Heart right ventricle (tissue), 16 donors: ENCODE measurements around the gene SIGLECL1. TPM values are rescaled to one million over a fixed set of nuclear protein-coding genes. Genes with fewer than 3 reads are reported as not detected.

Experiments used
- ATAC-seq, 8 donors: fragments of 200-7000 bp; cut with Tn5 transposase; one replicate each; pipeline ENCODE4 v1.9.1; 2020; ENCODE audit warnings: mild to moderate bottlenecking in 8 of 8, moderate library complexity in 8 of 8, moderate number of reproducible peaks in 1 of 8
- DNase-seq, 2 donors: peaks; one replicate each; pipeline ENCODE4 v3.0.0-alpha.2; 2020
- H3K27ac ChIP-seq, 10 donors: fragments of 200-600 bp; sonication (generic) in 2 of 10; one replicate each; pipeline versions ENCODE4 v1.5.0 to v1.8.0; 2020 to 2022; ENCODE audit warnings: mild to moderate bottlenecking in 3 of 10
- H3K27me3 ChIP-seq, 7 donors: fragments of 200-600 bp; one replicate each; pipeline ENCODE4 v1.8.0; 2021 to 2022; ENCODE audit warnings: mild to moderate bottlenecking in 2 of 7
- H3K36me3 ChIP-seq, 9 donors: fragments of 200-600 bp; sonication (generic) in 1 of 9; one replicate each; pipeline versions ENCODE4 v1.5.0 to v1.8.0; 2020 to 2022; ENCODE audit warnings: mild to moderate bottlenecking in 2 of 9
- H3K4me1 ChIP-seq, 9 donors: fragments of 200-600 bp; sonication (generic) in 1 of 9; one replicate each; pipeline versions ENCODE4 v1.5.0 to v1.8.0; 2020 to 2022; ENCODE audit warnings: mild to moderate bottlenecking in 4 of 9
- H3K4me3 ChIP-seq, 10 donors: fragments of 200-600 bp; sonication (generic) in 2 of 10; one replicate each; pipeline versions ENCODE4 v1.5.0 to v1.8.0; 2020 to 2022; ENCODE audit warnings: mild to moderate bottlenecking in 7 of 10, moderate library complexity in 2 of 10
- H3K9me3 ChIP-seq, 11 donors: fragments of 200-600 bp in 10 of 11; sonication (generic) in 2 of 11; one replicate each; pipeline versions ENCODE4 v1.5.0 to v1.8.0; 2013 to 2022; ENCODE audit warnings: mild to moderate bottlenecking in 2 of 11, control low read depth in 1 of 11, moderate library complexity in 1 of 11
- WGBS, 2 donors: extraction: QIAGEN DNeasy Blood & Tissue Kit; methylation state at CpG; one replicate each; pipeline ENCODE4 v1.1.7; 2013; ENCODE audit warnings: inconsistent platforms in 1 of 2; 5-methylcytosine and 5-hydroxymethylcytosine counted together
- intact Hi-C, 10 donors: fragments of 100-400 bp; cut with DNase I; formaldehyde crosslinking; loops; one replicate each; pipeline versions ENCODE4 v1.11.1 to v1.14.2; 2022
- polyA plus RNA-seq, 2 donors: library from polyadenylated mRNA; stranded (reverse); fragments of 200-250 nt; gene quantifications; one replicate each; pipeline ENCODE4 v1.2.3, GENCODE V29; 2013
- total RNA-seq, 10 donors: library from RNA; stranded (reverse); fragmentation: NEBNext Ultra II Directional in 3 of 10; extraction: Animal tissue kit (Norgen Biotek cat#: 25700) in 3 of 10; gene quantifications; one replicate each; pipeline versions ENCODE4 v1.2.1 to v1.2.4, GENCODE V29; 2021 to 2023
- TF ChIP-seq, protein P1 (sequence below), 9 donors: fragments of 200-600 bp; sonication (generic) in 2 of 9; IDR thresholded peaks; one replicate each; pipeline versions ENCODE4 v1.5.0 to v1.8.0; 2021 to 2022; ENCODE audit warnings: antibody characterized with exemption in 9 of 9, mild to moderate bottlenecking in 5 of 9, moderate library complexity in 1 of 9
- donor health status: Arrhythmogenic right ventricular cardiomyopathy.
- donor health status: ischemic (EF 13 %, LVEDD 7.1; RV severe dilation, severe dysfunction).
- donor health status: healthy with polysubstance abuse.
- donor health status: DM: no; HTN: yes; CAD: no.
- donor health status: DM: no; HTN: no; CAD: no.
- donor health status: ischemic (EF 25% LVEDD 6.9; RV normal size, moderate dysfunction).
- donor health status: ischemic (EF 25% LVEDD 5.7; RV mildly dilated, moderate dysfunction).
- donor health status: healthy.
- donor health status: DM: yes; HTN: yes; CAD: no.
- donor health status: Ischemic cardiomyopathy.
- donor health status: ischemic (EF 35%, LVEDD 5.7; RV mildly dilated, moderate dysfunction).
- donor health status: nonischemic (EF 11% LVEDD 7.7; RV severe dilation, severe dysfunction).
- donor health status: DM: yes; HTN: yes; CAD: no.
- donor health status: PGD.
- donor health status: ischemic (EF 29% LVEDD 5.4; RV normal size, mild dysfunction).
- donor health status: nonischemic (EF 23%, LVEDD 6.1; RV moderate dilation, normal function).

SIGLECL1 gene
- total and polyA plus RNA-seq, 12 donors, result not detected

DNA sequence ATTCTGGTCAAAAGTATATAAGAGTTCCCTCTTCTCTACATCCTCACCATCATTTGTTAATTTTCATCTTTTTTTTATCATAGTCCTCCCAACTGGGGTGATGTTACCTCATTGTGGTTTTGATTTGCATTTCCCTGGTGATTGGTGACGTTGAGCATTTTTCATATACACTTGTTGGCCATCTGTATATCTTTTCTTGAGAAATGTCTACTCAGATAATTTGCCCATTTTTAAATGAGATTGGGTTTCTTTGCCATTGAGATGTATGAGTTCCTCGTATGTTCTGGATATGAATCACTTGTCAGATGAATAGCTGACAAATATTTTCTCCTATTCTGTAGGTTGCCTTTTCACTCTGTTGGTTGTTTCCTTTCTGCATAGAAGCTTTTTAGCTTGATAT, 23.6 kb upstream of the SIGLECL1 start:
- DNase-seq, result no peak
- 57 to 74% methylated on average over 2 of the region's 2 CpGs for WGBS, 2 donors
- H3K4me3 ChIP-seq, result no peak overlapping the region
- peaks cover 0 to 5% (median 0%) of the 10 kb centered on the region in 11 donors for H3K9me3 ChIP-seq
- peaks cover 0 to 30% (median 7%) of the 10 kb centered on the region in 7 donors for H3K27me3 ChIP-seq
- intact Hi-C loops, result no loop called here
- H3K4me1 ChIP-seq, result peaks cover 0 to 17% (median 0%) of the 10 kb centered on the region in 9 donors
- ATAC-seq, result no peak
- TF ChIP-seq, protein P1, sequence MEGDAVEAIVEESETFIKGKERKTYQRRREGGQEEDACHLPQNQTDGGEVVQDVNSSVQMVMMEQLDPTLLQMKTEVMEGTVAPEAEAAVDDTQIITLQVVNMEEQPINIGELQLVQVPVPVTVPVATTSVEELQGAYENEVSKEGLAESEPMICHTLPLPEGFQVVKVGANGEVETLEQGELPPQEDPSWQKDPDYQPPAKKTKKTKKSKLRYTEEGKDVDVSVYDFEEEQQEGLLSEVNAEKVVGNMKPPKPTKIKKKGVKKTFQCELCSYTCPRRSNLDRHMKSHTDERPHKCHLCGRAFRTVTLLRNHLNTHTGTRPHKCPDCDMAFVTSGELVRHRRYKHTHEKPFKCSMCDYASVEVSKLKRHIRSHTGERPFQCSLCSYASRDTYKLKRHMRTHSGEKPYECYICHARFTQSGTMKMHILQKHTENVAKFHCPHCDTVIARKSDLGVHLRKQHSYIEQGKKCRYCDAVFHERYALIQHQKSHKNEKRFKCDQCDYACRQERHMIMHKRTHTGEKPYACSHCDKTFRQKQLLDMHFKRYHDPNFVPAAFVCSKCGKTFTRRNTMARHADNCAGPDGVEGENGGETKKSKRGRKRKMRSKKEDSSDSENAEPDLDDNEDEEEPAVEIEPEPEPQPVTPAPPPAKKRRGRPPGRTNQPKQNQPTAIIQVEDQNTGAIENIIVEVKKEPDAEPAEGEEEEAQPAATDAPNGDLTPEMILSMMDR (IDR thresholded peaks at IDR 0.05), result no peak
- H3K36me3 ChIP-seq, result no peaks in the 10 kb centered on the region
- no peak overlapping the region for H3K27ac ChIP-seq

DNA sequence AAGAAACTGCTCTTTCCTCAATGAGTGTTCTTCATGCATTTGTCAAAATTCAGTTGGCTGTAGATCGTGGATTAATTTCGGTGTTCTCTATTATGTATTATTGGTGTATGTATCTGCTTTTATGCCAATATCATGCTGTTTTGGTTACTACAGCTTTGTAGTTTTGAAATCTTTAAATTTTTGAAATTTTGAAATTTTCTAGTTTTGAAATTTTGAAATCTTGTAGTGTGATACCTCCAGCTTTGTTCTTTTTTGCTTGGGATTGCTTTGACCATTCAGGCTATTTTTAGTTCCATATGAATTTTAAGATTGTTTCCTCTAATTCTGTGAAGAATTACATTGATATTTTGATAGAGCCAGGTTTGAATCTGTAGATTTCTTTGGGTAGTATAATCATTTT, 22.9 kb upstream of the SIGLECL1 start:
- 88 to 97% methylated on average over 2 of the region's 2 CpGs for WGBS, 2 donors
- intact Hi-C loops, result no loop called here
- H3K27ac ChIP-seq, result no peak overlapping the region

DNA sequence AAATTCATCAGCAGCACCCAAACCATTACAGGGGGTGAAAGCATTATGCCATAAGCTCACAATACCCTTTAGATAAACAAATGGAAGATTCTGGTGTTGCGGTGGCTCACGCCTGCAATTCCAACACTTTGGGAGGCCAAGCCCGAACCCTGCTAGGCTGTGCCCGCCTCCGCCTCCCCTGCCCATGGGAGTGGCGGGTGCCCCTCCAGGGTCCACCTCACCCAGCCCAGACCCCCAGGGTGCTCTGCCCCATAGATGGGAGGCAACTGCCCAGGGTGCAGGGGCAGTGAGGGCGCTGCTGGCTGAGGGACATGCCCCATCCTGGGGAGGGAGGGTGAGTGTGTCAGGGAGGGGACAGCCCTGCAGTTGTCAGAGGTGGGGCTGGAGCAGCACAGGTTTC, 10.0 kb upstream of the SIGLECL1 start:
- Histone ChIP-seq H3K27ac (no peak overlapping the region), H3K27me3 (peaks cover 0 to 15% (median 0%) of the 10 kb centered on the region in 7 donors), H3K4me3 (no peak overlapping the region), H3K9me3 (peaks cover 0 to 4% (median 0%) of the 10 kb centered on the region in 11 donors), H3K36me3 (peaks cover 0 to 12% (median 0%) of the 10 kb centered on the region in 9 donors), H3K4me1 (peaks cover 0 to 27% (median 0%) of the 10 kb centered on the region in 9 donors)
- 89 to 94% methylated on average over 7 of the region's 7 CpGs for WGBS, 2 donors
- intact Hi-C loops, result no loop called here
- DNase-seq (no peak), ATAC-seq (no peak)
- TF ChIP-seq, protein P1 (IDR thresholded peaks at IDR 0.05), result no peak

More for the DNA sequence above, 22.9 kb upstream of the SIGLECL1 start:
- Histone ChIP-seq H3K36me3 (no peaks in the 10 kb centered on the region), H3K27me3 (peaks cover 0 to 35% (median 7%) of the 10 kb centered on the region in 7 donors), H3K4me3 (no peak overlapping the region), H3K9me3 (peaks cover 0 to 7% (median 0%) of the 10 kb centered on the region in 11 donors), H3K4me1 (peaks cover 0 to 17% (median 0%) of the 10 kb centered on the region in 9 donors)
- no peak for ATAC-seq
- DNase-seq, result no peak
- TF ChIP-seq, protein P1 (IDR thresholded peaks at IDR 0.05), result no peak

DNA sequence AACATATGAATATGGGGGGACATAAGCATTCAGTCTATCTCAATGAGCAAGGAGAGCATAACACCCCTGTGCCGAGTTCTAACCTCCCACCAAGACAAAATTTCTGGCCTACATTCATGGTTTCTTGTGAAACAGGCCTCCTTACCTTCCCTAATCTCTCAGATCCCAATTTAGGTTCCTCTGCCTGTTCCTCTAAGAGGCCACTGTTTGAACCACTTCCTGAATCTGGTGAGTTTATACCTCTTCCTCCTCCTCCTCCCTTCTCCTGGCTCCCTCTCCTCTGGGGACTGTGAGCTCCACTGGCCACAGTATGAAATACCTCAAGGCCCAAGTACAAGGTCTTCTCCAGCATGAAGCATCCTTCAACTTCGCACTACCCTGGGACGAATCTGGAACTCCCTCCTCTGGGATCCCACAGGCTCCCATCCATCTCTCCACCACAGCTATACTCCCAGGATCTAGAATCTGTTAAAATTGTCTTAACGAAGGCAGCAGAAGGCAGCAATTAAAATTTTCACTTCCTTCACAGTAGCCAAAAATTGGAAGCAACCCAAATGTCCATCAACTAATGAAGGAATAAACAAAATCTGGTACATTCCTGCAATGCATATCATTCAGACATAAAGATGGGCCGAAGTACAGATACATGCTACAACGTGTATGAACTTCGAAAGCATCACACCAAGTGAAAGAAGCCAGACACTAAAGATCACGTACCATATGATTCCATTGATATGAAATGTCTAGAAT, 7.8 kb upstream of the SIGLECL1 start:
- Histone ChIP-seq H3K27ac (no peak overlapping the region), H3K4me3 (no peak overlapping the region), H3K27me3 (peaks cover 0 to 13% (median 0%) of the 10 kb centered on the region in 7 donors), H3K4me1 (peaks cover 0 to 40% (median 0%) of the 10 kb centered on the region in 9 donors), H3K9me3 (peaks cover 0 to 4% (median 0%) of the 10 kb centered on the region in 11 donors), H3K36me3 (peaks cover 0 to 4% (median 0%) of the 10 kb centered on the region in 9 donors)
- TF ChIP-seq, protein P1 (IDR thresholded peaks at IDR 0.05), result no peak
- DNase-seq (no peak), ATAC-seq (no peak)
- intact Hi-C loops, result no loop called here
- 74 to 75% methylated on average over 8 of the region's 8 CpGs for WGBS, 2 donors
